Panc1 (cell line): ENCODE results near the gene ZNF281. TPM values are rescaled to one million over a fixed set of nuclear protein-coding genes. Genes with fewer than 3 reads are reported as not detected.

Experiments
- ATAC-seq: fragments of 200-7000 bp; cut with Tn5 transposase; 2 replicates; pipeline ENCODE4 v1.9.1; 2020; ENCODE audit warnings: mild to moderate bottlenecking, moderate library complexity
- BruUV-seq: library from RNA; stranded (reverse); fragments of 400-500 nt; replicated peaks from 2 replicates; lab custom pipeline; 2021; lab: Mats Ljungman, UMichigan
- CTCF ChIA-PET: fragments of 300-600 bp; sonication (Branson Sonifier 250); formaldehyde crosslinking; loops from one replicate; lab custom pipeline; 2022; ENCODE audit warnings: antibody characterized with exemption; lab: Charles Lee
- POLR2A ChIA-PET: fragments of 300-600 bp; sonication (Branson Sonifier 250); formaldehyde crosslinking; loops from one replicate; lab custom pipeline; 2022; ENCODE audit warnings: antibody characterized with exemption; lab: Charles Lee
- DNase-seq: peaks from one replicate; pipeline ENCODE4 v3.0.0-alpha.2; 2010; ENCODE audit warnings: low read depth, low spot score
- H3K27ac ChIP-seq: 2 replicates; pipeline ENCODE4 v1.5.1; 2011; ENCODE audit warnings: mild to moderate bottlenecking, low read length, inconsistent platforms
- H3K27me3 ChIP-seq: fragments of 200-500 bp; sonication (Bioruptor generic); 2 replicates; pipeline ENCODE4 v1.6.0; 2014; ENCODE audit warnings: low read length, inconsistent platforms; ENCODE audit not compliant: control insufficient read depth, insufficient read depth
- H3K36me3 ChIP-seq: fragments of 200-500 bp; sonication (Bioruptor generic); 2 replicates; pipeline ENCODE4 v1.5.1; 2014; ENCODE audit warnings: inconsistent platforms, mild to moderate bottlenecking, low read length, moderate library complexity; ENCODE audit not compliant: control insufficient read depth, insufficient read depth
- H3K4me1 ChIP-seq: 2 replicates; pipeline ENCODE4 v1.5.1; 2011; ENCODE audit warnings: inconsistent platforms, mild to moderate bottlenecking, low read length, moderate library complexity; ENCODE audit not compliant: control insufficient read depth, insufficient read depth
- H3K4me3 ChIP-seq, 2 experiments: 2 replicates each; pipeline ENCODE4 v1.5.1; 2011 to 2012; ENCODE audit warnings: low read depth in 2 of 2, low read length in 2 of 2, mild to moderate bottlenecking in 2 of 2, inconsistent platforms in 1 of 2, moderate library complexity in 1 of 2
- H3K9me3 ChIP-seq: fragments of 200-500 bp; sonication (Bioruptor generic); 2 replicates; pipeline ENCODE4 v1.5.1; 2014; ENCODE audit warnings: low read depth, mild to moderate bottlenecking, inconsistent platforms, low read length, moderate library complexity; ENCODE audit not compliant: control insufficient read depth, insufficient read depth
- POLR2AphosphoS5 ChIP-seq: IDR thresholded peaks from 2 replicates; pipeline ENCODE4 v1.6.1; 2012; ENCODE audit warnings: mild to moderate bottlenecking, low read depth, low read length, moderate library complexity
- SIN3A ChIP-seq: IDR thresholded peaks from 2 replicates; pipeline ENCODE4 v1.6.1; 2012; ENCODE audit warnings: low read depth, mild to moderate bottlenecking, low read length, moderate library complexity, borderline replicate concordance; ENCODE audit not compliant: insufficient read depth
- TCF7L2 ChIP-seq: IDR thresholded peaks from 2 replicates; pipeline ENCODE4 v1.6.1; 2011; ENCODE audit warnings: mild to moderate bottlenecking, low read depth, low read length, inconsistent platforms
- in situ Hi-C: cut with HindIII; loops from 2 replicates; pipeline ENCODE4 v1.10.0; 2016; ENCODE audit warnings: low sequenced_read_pairs, low pct_unique_long_range_greater_than_20kb
- intact Hi-C: fragments of 100-400 bp; cut with micrococcal nuclease; formaldehyde crosslinking; loops from one replicate; pipeline ENCODE4 v1.10.0; 2022; ENCODE audit not compliant: unreplicated experiment
- total RNA-seq: library from RNA; stranded (reverse); gene quantifications from one replicate; pipeline ENCODE4 v1.2.1, GENCODE V29; 2021; ENCODE audit not compliant: unreplicated experiment
- TF ChIP-seq, protein P1 (sequence below), 2 experiments: IDR thresholded peaks; 2 replicates each; pipeline ENCODE4 v1.6.1; 2011 to 2012; ENCODE audit warnings: low read depth in 2 of 2, control low read depth in 1 of 2, low read length in 1 of 2, mild to moderate bottlenecking in 1 of 2, moderate library complexity in 1 of 2; ENCODE audit not compliant: insufficient read depth in 1 of 2
- TF ChIP-seq, protein P2 (sequence below): fragments of 450-650 bp; IDR thresholded peaks from 2 replicates; pipeline ENCODE4 v1.5.1; 2017; ENCODE audit warnings: mild to moderate bottlenecking

Gene ZNF281
- total RNA-seq, 1 experiment from 2014 or later, result 34.2 TPM

DNA sequence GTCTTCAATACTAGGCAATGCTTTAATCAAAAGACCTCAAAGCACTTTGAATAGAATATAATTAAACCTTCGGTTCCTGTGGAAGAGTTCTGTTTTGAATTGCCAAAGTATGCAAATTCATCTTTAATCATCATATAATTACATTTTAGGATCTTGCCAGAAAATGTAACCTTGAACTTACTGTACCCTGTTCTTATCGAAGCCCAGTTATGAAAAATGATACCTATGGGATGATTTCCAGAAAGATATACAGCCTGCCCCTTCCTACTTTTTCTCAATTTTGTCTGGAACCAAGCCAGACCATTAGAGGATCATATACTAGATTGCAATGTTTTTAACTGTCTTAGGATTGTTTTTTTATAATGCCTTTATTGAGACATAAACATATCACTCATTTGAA lies 34.0 kb upstream of the ZNF281 start:
- TF ChIP-seq POLR2AphosphoS5, result no peak
- TF ChIP-seq, protein P1, sequence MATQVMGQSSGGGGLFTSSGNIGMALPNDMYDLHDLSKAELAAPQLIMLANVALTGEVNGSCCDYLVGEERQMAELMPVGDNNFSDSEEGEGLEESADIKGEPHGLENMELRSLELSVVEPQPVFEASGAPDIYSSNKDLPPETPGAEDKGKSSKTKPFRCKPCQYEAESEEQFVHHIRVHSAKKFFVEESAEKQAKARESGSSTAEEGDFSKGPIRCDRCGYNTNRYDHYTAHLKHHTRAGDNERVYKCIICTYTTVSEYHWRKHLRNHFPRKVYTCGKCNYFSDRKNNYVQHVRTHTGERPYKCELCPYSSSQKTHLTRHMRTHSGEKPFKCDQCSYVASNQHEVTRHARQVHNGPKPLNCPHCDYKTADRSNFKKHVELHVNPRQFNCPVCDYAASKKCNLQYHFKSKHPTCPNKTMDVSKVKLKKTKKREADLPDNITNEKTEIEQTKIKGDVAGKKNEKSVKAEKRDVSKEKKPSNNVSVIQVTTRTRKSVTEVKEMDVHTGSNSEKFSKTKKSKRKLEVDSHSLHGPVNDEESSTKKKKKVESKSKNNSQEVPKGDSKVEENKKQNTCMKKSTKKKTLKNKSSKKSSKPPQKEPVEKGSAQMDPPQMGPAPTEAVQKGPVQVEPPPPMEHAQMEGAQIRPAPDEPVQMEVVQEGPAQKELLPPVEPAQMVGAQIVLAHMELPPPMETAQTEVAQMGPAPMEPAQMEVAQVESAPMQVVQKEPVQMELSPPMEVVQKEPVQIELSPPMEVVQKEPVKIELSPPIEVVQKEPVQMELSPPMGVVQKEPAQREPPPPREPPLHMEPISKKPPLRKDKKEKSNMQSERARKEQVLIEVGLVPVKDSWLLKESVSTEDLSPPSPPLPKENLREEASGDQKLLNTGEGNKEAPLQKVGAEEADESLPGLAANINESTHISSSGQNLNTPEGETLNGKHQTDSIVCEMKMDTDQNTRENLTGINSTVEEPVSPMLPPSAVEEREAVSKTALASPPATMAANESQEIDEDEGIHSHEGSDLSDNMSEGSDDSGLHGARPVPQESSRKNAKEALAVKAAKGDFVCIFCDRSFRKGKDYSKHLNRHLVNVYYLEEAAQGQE (IDR thresholded peaks at IDR 0.05; ENCODE audit: insufficient read depth in 1 of 2, low read depth in 2 of 2, low read length in 1 of 2), result no peak
- no peak for TF ChIP-seq SIN3A
- TF ChIP-seq, protein P2, sequence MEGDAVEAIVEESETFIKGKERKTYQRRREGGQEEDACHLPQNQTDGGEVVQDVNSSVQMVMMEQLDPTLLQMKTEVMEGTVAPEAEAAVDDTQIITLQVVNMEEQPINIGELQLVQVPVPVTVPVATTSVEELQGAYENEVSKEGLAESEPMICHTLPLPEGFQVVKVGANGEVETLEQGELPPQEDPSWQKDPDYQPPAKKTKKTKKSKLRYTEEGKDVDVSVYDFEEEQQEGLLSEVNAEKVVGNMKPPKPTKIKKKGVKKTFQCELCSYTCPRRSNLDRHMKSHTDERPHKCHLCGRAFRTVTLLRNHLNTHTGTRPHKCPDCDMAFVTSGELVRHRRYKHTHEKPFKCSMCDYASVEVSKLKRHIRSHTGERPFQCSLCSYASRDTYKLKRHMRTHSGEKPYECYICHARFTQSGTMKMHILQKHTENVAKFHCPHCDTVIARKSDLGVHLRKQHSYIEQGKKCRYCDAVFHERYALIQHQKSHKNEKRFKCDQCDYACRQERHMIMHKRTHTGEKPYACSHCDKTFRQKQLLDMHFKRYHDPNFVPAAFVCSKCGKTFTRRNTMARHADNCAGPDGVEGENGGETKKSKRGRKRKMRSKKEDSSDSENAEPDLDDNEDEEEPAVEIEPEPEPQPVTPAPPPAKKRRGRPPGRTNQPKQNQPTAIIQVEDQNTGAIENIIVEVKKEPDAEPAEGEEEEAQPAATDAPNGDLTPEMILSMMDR, result no peak
- no peak for TF ChIP-seq TCF7L2
- no peak for DNase-seq
- no peaks in the 10 kb centered on the region for H3K27me3 ChIP-seq
- BruUV-seq, result no TSS peak
- in situ Hi-C loops (no loop called here), intact Hi-C loops (no loop called here)
- no peaks in the 10 kb centered on the region for H3K9me3 ChIP-seq
- ChIA-PET CTCF (no interaction called here), POLR2A (no interaction called here)
- no peak overlapping the region for H3K4me3 ChIP-seq
- H3K27ac ChIP-seq, result no peak overlapping the region
- H3K4me1 ChIP-seq, result no peaks in the 10 kb centered on the region
- H3K36me3 ChIP-seq, result no peaks in the 10 kb centered on the region
- no peak for ATAC-seq

GRCh38 chr1:200442537-200443156 lies 32.8 kb upstream of the ZNF281 start:
- H3K27ac ChIP-seq, result no peak overlapping the region
- no peak overlapping the region for H3K4me3 ChIP-seq
- DNase-seq (no peak), ATAC-seq (0 out of 2 replicates have a peak, but pooled peaks have one; percentile 48)
- no TSS peak for BruUV-seq
- no peaks in the 10 kb centered on the region; the same call in 1 of the 2 replicates for H3K4me1 ChIP-seq
- no peaks in the 10 kb centered on the region for H3K9me3 ChIP-seq
- CTCF ChIA-PET, result no interaction called here
- intact Hi-C loops, result no loop called here
- no peaks in the 10 kb centered on the region for H3K27me3 ChIP-seq
- TF ChIP-seq POLR2AphosphoS5, result no peak
- TF ChIP-seq TCF7L2, result no peak
- TF ChIP-seq, protein P2, result no peak
- TF ChIP-seq, protein P1 (IDR thresholded peaks at IDR 0.05; ENCODE audit: insufficient read depth in 1 of 2, low read depth in 2 of 2, low read length in 1 of 2), result no peak
- no peak for TF ChIP-seq SIN3A
- POLR2A ChIA-PET, result interaction anchor here (0.6 kb wide), 1 partner anchor 69 kb away, joined by 3 read pairs; no protein-coding TSS in a partner anchor
- in situ Hi-C loops, result no loop called here
- H3K36me3 ChIP-seq, result no peaks in the 10 kb centered on the region
